NB4 (cell line): ENCODE results near the gene ZBTB46.

ENCODE experiments used
- MYC ChIP-seq: IDR thresholded peaks from 2 replicates; pipeline ENCODE4 v1.6.1; 2011; ENCODE audit warnings: low read depth, low read length
- POLR2A ChIP-seq: IDR thresholded peaks from 2 replicates; pipeline ENCODE4 v1.6.1; 2011; ENCODE audit warnings: mild to moderate bottlenecking; ENCODE audit not compliant: insufficient read length; ENCODE audit errors: extremely low read depth
- TF ChIP-seq, protein P1 (sequence below): IDR thresholded peaks from one replicate; pipeline ENCODE4 v1.5.1; 2012; ENCODE audit warnings: low read depth, low read length

DNA sequence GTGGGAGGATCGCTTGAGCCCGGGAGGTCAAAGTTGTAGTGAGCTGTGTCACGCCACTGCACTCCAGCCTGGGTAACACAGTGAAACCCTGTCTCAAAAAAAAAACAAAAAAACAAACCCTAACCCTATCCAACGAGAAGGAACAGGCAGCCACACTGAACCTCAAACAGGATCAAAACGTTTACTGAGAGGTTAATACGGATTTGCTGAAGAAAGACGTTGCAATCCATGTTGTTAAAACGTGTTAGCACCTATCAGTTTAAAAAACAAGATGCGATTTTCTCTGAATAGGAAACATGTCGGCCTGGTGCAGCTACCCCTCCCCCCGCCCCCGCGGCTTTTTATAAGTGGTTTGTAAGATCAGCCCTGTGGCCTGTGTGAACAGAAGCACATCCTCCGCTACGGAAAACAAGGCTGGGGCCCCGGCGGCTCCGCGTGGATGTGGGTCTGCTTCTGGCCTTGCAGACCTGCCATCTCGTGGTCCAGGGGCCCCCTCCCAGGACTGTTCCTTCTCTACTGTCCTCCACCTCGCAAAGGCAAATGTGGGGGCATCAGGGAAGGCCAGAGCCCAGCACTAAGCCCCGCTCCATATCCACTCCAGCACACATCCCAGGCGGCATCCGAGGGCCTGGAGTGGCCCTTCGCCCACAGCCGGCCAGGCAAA, 80.1 kb downstream of the ZBTB46 start:
- TF ChIP-seq POLR2A: no peak
- TF ChIP-seq, protein P1, sequence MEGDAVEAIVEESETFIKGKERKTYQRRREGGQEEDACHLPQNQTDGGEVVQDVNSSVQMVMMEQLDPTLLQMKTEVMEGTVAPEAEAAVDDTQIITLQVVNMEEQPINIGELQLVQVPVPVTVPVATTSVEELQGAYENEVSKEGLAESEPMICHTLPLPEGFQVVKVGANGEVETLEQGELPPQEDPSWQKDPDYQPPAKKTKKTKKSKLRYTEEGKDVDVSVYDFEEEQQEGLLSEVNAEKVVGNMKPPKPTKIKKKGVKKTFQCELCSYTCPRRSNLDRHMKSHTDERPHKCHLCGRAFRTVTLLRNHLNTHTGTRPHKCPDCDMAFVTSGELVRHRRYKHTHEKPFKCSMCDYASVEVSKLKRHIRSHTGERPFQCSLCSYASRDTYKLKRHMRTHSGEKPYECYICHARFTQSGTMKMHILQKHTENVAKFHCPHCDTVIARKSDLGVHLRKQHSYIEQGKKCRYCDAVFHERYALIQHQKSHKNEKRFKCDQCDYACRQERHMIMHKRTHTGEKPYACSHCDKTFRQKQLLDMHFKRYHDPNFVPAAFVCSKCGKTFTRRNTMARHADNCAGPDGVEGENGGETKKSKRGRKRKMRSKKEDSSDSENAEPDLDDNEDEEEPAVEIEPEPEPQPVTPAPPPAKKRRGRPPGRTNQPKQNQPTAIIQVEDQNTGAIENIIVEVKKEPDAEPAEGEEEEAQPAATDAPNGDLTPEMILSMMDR: no peak
- no peak for TF ChIP-seq MYC
